Sigmoid colon (tissue), 7 donors: ENCODE measurements around the gene ZNF611. TPM values are rescaled to one million over a fixed set of nuclear protein-coding genes. Genes with fewer than 3 reads are reported as not detected.
"Not testable (repeated sequence)": the region's sequence is repeated elsewhere in the genome, so short reads cannot be mapped to it uniquely, and the experiment has no call there.

Experiments
- DNase-seq: peaks from one replicate; pipeline ENCODE4 v3.0.0-alpha.2; 2019
- H3K27ac ChIP-seq, 4 donors: fragments of 200-600 bp; sonication (generic); one replicate each; pipeline ENCODE4 v1.5.1; 2016 to 2019; ENCODE audit warnings: mild to moderate bottlenecking in 1 of 4
- H3K27me3 ChIP-seq, 3 donors: fragments of 200-600 bp; sonication (generic); one replicate each; pipeline ENCODE4 v1.5.1; 2019; ENCODE audit warnings: mild to moderate bottlenecking in 1 of 3
- H3K36me3 ChIP-seq, 4 donors: fragments of 200-600 bp; sonication (generic); one replicate each; pipeline ENCODE4 v1.5.1; 2016 to 2019
- H3K4me1 ChIP-seq, 4 donors: fragments of 200-600 bp; sonication (generic); one replicate each; pipeline ENCODE4 v1.5.1; 2017 to 2019
- H3K4me3 ChIP-seq, 4 donors: fragments of 200-600 bp; sonication (generic); one replicate each; pipeline ENCODE4 v1.5.1; 2017 to 2019; ENCODE audit warnings: mild to moderate bottlenecking in 2 of 4, moderate library complexity in 1 of 4
- H3K9me3 ChIP-seq, 4 donors: fragments of 200-600 bp in 3 of 4; sonication (generic) in 3 of 4; one replicate each; pipeline versions ENCODE4 v1.5.1 to v1.6.1; 2013 to 2019
- CTCF ChIP-seq, 4 experiments: fragments of 450-650 bp in 3 of 4; fragments of 200-600 bp in 1 of 4; IDR thresholded peaks; one replicate each; pipeline ENCODE4 v1.5.1; 2016 to 2019; ENCODE audit warnings: antibody characterized with exemption in 4 of 4, mild to moderate bottlenecking in 3 of 4, moderate library complexity in 2 of 4
- EP300 ChIP-seq, 4 donors: sonication (generic); formaldehyde crosslinking; IDR thresholded peaks; one replicate each; pipeline ENCODE4 v1.6.1; 2017; ENCODE audit warnings: antibody characterized with exemption in 4 of 4
- POLR2A ChIP-seq, 2 donors: fragments of 450-650 bp; IDR thresholded peaks; one replicate each; pipeline ENCODE4 v1.6.1; 2016; ENCODE audit warnings: antibody characterized with exemption in 2 of 2, mild to moderate bottlenecking in 2 of 2, moderate library complexity in 2 of 2
- POLR2AphosphoS5 ChIP-seq, 4 donors: sonication (generic); formaldehyde crosslinking; IDR thresholded peaks; one replicate each; pipeline ENCODE4 v1.6.1; 2017; ENCODE audit warnings: antibody characterized with exemption in 4 of 4
- WGBS, 2 donors: extraction: QIAGEN DNeasy Blood & Tissue Kit; methylation state at CpG; one replicate each; pipeline ENCODE4 v1.1.7; 2013; 5-methylcytosine and 5-hydroxymethylcytosine counted together
- intact Hi-C: fragments of 100-400 bp; cut with DNase I; formaldehyde crosslinking; loops from one replicate; pipeline ENCODE4 v1.15.1; 2023
- polyA plus RNA-seq, 3 donors: library from polyadenylated mRNA; stranded (reverse); fragments of 200-250 nt; gene quantifications; one replicate each; pipeline ENCODE4 v1.2.3, GENCODE V29; 2013
- total RNA-seq, 4 donors: library from RNA; depleted of rRNA; stranded (reverse); fragments of >200 nt; gene quantifications; one replicate each; pipeline ENCODE4 v1.1.0, GENCODE V29; 2016
- donor health status: healthy with polysubstance abuse.
- donor health status: Bipolar disorder and iron deficiency.
- donor health status: healthy.

ZNF611 gene
- total and polyA plus RNA-seq, 7 donors: 2.3 to 10.8 (median 7.0) TPM

- Histone ChIP-seq H3K9me3 (no peaks in the 10 kb centered on the region), H3K27ac (peak overlapping the region; percentile 85 to 91 (median 88)), H3K4me3 (no peak overlapping the region), H3K4me1 (peaks cover 0 to 22% (median 19%) of the 10 kb centered on the region in 4 donors), H3K27me3 (no peaks in the 10 kb centered on the region), H3K36me3 (no peaks in the 10 kb centered on the region)
- no peak for DNase-seq
- WGBS, 2 donors: 93 to 97% methylated on average over 2 of the region's 2 CpGs
- intact Hi-C loops: no loop called here
- TF ChIP-seq POLR2AphosphoS5 (IDR thresholded peaks at IDR 0.05) (no peak), CTCF (IDR thresholded peaks at IDR 0.05) (no peak), EP300 (IDR thresholded peaks at IDR 0.05) (no peak), POLR2A (IDR thresholded peaks at IDR 0.05) (no peak)
These were observed 46.5 kb downstream of the ZNF611 start for GRCh38 chr19:52688335-52688734.

- H3K9me3 ChIP-seq: no peaks in the 10 kb centered on the region
- H3K27ac ChIP-seq: no peak overlapping the region
- H3K27me3 ChIP-seq: no peaks in the 10 kb centered on the region
- WGBS, 2 donors: 92 to 93% methylated on average over 3 of the region's 3 CpGs
- TF ChIP-seq POLR2AphosphoS5 (IDR thresholded peaks at IDR 0.05) (no peak), POLR2A (IDR thresholded peaks at IDR 0.05) (no peak), EP300 (IDR thresholded peaks at IDR 0.05) (no peak), CTCF (IDR thresholded peaks at IDR 0.05) (no peak)
- H3K4me3 ChIP-seq: no peak overlapping the region
- intact Hi-C loops: no loop called here
- no peak for DNase-seq
- H3K36me3 ChIP-seq: no peaks in the 10 kb centered on the region
- peaks cover 0 to 22% (median 19%) of the 10 kb centered on the region in 4 donors for H3K4me1 ChIP-seq
These were observed 47.2 kb downstream of the ZNF611 start for GRCh38 chr19:52687684-52688083.

GRCh38 chr19:52685811-52686210, 49.0 kb downstream of the ZNF611 start:
- H3K36me3 ChIP-seq: no peaks in the 10 kb centered on the region
- WGBS, 2 donors: 60 to 79% methylated on average over 1 of the region's 1 CpG
- H3K27ac ChIP-seq: no peak overlapping the region
- H3K27me3 ChIP-seq: no peaks in the 10 kb centered on the region
- intact Hi-C loops: no loop called here
- DNase-seq: no peak
- no peak overlapping the region for H3K4me3 ChIP-seq
- no peak for TF ChIP-seq EP300 (IDR thresholded peaks at IDR 0.05)
- no peak for TF ChIP-seq POLR2A (IDR thresholded peaks at IDR 0.05)
- TF ChIP-seq POLR2AphosphoS5 (IDR thresholded peaks at IDR 0.05): no peak
- TF ChIP-seq CTCF (IDR thresholded peaks at IDR 0.05): no peak
- peaks cover 0 to 15% (median 13%) of the 10 kb centered on the region in 4 donors for H3K4me1 ChIP-seq
- no peaks in the 10 kb centered on the region for H3K9me3 ChIP-seq

GRCh38 chr19:52681216-52681615, 53.6 kb downstream of the ZNF611 start:
- WGBS, 2 donors: 27 to 81% methylated on average over 1 of the region's 1 CpG
- DNase-seq, H3K27me3 ChIP-seq, H3K4me1 ChIP-seq, H3K36me3 ChIP-seq, H3K9me3 ChIP-seq, H3K27ac ChIP-seq, intact Hi-C loops, H3K4me3 ChIP-seq: not testable (repeated sequence)

GRCh38 chr19:52679598-52679997, 55.2 kb downstream of the ZNF611 start:
- intact Hi-C loops: no loop called here
- DNase-seq: no peak
- no peaks in the 10 kb centered on the region for H3K36me3 ChIP-seq
- no peaks in the 10 kb centered on the region for H3K27me3 ChIP-seq
- no peak overlapping the region for H3K27ac ChIP-seq
- no peak for TF ChIP-seq POLR2AphosphoS5 (IDR thresholded peaks at IDR 0.05)
- no peak for TF ChIP-seq EP300 (IDR thresholded peaks at IDR 0.05)
- no peak for TF ChIP-seq CTCF (IDR thresholded peaks at IDR 0.05)
- no peak for TF ChIP-seq POLR2A (IDR thresholded peaks at IDR 0.05)
- WGBS, 2 donors: 94 to 96% methylated on average over 5 of the region's 5 CpGs
- H3K4me1 ChIP-seq: no peaks in the 10 kb centered on the region
- H3K9me3 ChIP-seq: no peaks in the 10 kb centered on the region
- H3K4me3 ChIP-seq: no peak overlapping the region

- intact Hi-C loops, H3K36me3 ChIP-seq: not testable (repeated sequence)
- WGBS, 2 donors: 96 to 98% methylated on average over 6 of the region's 6 CpGs
These were observed 59.6 kb downstream of the ZNF611 start for GRCh38 chr19:52675239-52675638.

More at GRCh38 chr19:52675239-52675638, 59.6 kb downstream of the ZNF611 start:
- H3K27ac ChIP-seq, H3K27me3 ChIP-seq, H3K9me3 ChIP-seq, H3K4me3 ChIP-seq, DNase-seq, H3K4me1 ChIP-seq: not testable (repeated sequence)
